ENCODE measurements around the gene PCDHGA1.
A peak's percentile ranks its signal among the peaks of the same experiment; 100 is the strongest.

Gene PCDHGA1

DNA sequence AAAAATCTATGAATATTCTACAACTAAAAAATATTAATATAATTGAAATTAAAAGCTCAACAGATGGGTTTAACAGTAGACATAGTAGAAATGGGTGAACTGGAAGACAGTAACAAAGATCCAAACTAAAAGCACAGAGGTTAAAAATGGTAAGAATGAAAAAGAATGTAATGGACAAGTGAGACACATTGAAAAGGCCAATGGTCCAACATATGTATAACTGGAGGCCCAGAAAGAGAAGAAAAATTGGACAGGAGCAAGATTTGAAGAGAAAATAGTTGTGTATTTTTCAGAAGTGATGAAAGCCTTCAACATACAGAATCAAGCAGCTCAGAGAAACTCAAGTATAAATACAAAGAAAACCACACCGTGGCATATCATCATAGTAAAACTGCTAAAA is 217.2 kb downstream of the PCDHGA1 start:
- Mint-ChIP-seq H3K36me3 (ENCODE audit: low read depth) (peaks cover 90% of the 10 kb centered on the region), H3K27me3 (no peaks in the 10 kb centered on the region), H3K4me3 (no peak overlapping the region), H3K9me3 (peaks cover 7% of the 10 kb centered on the region), H3K4me1 (ENCODE audit: low read depth) (peaks cover 11% of the 10 kb centered on the region), H3K27ac (no peak overlapping the region)

DNA sequence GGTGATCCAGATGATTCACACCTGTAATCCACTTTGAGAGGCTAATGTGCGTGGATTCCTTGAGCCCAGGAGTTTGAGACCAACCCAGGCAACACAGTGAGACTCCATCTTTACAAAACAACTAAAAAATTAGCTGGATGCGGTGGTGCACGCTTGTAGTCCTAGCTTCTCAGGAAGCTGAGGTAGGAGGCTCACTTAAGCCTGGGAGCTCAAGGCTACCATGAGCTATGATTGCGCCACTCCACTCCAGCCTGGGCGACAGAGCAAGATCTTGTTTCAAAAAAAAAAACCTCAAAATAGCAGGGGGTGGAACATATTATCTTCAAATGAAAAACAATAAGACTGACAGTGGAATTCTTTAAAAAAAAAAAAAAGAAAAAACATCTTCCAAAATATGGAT is 217.6 kb downstream of the PCDHGA1 start:
- Mint-ChIP-seq H3K9me3 (peaks cover 7% of the 10 kb centered on the region), H3K27ac (no peak overlapping the region), H3K36me3 (ENCODE audit: low read depth) (peaks cover 88% of the 10 kb centered on the region), H3K27me3 (no peaks in the 10 kb centered on the region), H3K4me3 (no peak overlapping the region), H3K4me1 (ENCODE audit: low read depth) (peaks cover 11% of the 10 kb centered on the region)

DNA sequence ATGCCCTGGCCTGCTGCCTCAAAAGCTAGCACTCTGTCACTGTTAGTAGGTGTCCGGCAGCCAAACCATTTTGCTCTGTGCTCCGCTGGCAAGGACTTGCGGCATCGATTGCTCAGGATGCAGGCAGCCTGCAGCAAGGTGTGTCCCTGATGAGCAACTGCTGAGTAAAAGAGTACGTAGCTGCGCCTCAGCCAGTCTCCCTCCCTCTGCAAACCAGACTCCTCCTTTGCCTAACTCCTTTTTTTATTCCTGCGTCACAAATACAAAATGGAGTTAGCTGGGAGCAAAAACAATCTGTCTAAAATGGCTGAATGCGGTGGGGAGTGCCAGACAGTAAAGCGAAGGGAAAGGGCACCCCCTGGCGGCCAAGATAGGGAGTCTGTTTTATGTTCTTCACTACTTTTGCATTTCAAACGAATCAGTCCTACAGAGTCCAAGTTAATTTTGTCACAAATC is 227.4 kb downstream of the PCDHGA1 start:
- Mint-ChIP-seq H3K27me3 (no peaks in the 10 kb centered on the region), H3K36me3 (ENCODE audit: low read depth) (peaks cover 79% of the 10 kb centered on the region), H3K9me3 (no peaks in the 10 kb centered on the region), H3K27ac (peak overlapping the region; percentile 38), H3K4me1 (ENCODE audit: low read depth) (peaks cover 23% of the 10 kb centered on the region), H3K4me3 (no peak overlapping the region)

DNA sequence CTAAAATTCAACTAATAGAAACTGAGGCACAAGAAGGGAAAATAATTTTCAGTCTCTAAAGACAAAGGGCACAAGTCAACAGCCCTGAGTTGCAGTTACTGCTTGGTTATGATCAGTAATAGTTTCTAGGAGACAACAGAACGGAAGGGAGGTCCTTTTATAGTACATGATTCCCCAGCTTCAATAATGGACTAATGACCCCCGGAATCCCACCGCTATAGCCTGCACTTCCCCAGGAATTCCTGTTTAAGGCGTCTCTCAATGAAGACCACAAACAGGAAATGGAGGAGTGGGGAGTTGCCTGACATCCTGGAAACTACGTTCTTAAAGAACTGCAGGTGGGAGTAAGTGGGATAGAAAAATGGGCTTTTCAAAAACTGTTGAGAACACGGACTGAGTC is 227.8 kb downstream of the PCDHGA1 start:
- peak overlapping the region; percentile 38 for H3K27ac Mint-ChIP-seq
- peaks cover 83% of the 10 kb centered on the region for H3K36me3 Mint-ChIP-seq (ENCODE audit: low read depth)

DNA sequence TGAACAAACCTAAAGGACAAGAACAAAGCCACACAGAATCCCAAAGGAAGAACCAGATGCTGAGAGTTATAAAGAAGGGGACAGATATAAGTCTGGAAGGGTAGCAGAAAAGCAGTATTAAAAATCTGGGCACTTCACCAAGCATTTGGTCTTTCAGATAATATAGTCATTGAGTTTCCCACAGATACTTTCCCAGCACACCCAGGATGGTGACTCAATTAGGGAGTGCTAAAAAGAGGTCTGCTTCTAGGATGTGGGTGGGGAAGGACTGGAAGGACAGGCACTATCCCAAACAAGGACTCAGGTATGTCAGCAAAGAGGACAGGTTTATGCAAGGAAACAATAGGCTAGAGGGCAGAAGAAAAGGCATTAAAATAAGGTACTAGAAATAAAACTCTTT is 229.1 kb downstream of the PCDHGA1 start:
- Mint-ChIP-seq H3K4me3 (no peak overlapping the region), H3K36me3 (ENCODE audit: low read depth) (peaks cover 89% of the 10 kb centered on the region), H3K9me3 (no peaks in the 10 kb centered on the region), H3K27ac (no peak overlapping the region), H3K4me1 (ENCODE audit: low read depth) (peaks cover 32% of the 10 kb centered on the region), H3K27me3 (no peaks in the 10 kb centered on the region)

More for the DNA sequence above, 227.8 kb downstream of the PCDHGA1 start:
- H3K9me3 Mint-ChIP-seq = no peaks in the 10 kb centered on the region
- no peak overlapping the region for H3K4me3 Mint-ChIP-seq
- H3K27me3 Mint-ChIP-seq = no peaks in the 10 kb centered on the region
- peaks cover 23% of the 10 kb centered on the region for H3K4me1 Mint-ChIP-seq (ENCODE audit: low read depth)

DNA sequence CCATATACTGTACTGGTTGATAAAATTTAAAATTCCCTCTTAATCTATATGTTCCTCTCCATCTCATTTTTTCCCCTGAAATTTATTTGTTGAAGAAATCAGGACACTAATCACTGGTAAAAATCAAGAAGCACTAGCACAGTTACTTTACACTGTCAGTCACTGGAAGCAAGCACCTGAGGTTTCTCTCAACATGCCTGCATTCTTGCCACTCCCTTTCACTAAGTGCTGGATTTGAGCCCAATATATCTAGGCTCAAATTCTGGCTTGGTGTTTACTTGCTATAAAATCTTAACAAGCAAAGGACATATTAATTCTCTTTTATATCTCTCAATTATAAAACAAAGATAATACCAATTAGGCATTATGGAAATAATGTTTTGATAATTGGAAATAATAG is 229.8 kb downstream of the PCDHGA1 start:
- H3K4me1 Mint-ChIP-seq (ENCODE audit: low read depth) = peaks cover 35% of the 10 kb centered on the region
- H3K36me3 Mint-ChIP-seq (ENCODE audit: low read depth) = peaks cover 86% of the 10 kb centered on the region
- no peaks in the 10 kb centered on the region for H3K9me3 Mint-ChIP-seq
- no peak overlapping the region for H3K27ac Mint-ChIP-seq
- no peak overlapping the region for H3K4me3 Mint-ChIP-seq
- H3K27me3 Mint-ChIP-seq = no peaks in the 10 kb centered on the region

DNA sequence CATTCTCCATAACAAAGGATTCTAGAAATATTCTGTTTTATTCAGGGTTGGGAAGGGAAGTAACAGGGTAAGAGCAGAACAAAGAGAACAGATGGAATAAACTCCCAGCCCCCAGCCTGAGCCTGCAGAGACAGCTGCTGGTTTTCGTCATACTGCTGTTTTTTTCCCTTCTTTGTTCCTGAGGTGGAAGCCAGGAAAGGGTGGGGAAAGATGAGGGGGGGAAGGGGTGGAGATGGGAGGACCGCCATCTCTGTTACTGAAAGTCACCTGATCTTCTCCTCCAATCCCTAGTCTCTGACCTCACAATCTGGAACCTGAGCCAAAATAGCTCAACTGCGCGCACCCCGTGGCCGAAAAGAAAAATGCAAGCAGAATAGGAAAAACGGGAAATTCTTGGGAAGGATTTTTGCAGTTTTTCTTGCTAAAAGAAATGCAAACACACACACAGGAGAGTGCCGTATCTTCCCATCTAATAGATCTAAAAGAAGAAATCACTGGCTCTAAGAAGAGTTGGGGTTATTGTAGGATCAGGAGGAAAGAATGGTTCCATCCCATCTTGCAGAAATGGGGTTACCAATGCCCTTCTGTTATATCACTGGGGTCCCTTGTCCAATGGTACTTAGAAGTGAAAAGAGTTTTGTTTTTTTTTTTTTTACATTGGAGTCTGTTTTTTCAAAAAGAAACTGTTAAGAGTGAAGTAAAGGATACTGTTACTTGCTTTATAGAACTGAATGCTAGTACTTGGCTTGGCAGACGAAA is 230.6 kb downstream of the PCDHGA1 start:
- Mint-ChIP-seq H3K27me3 (no peaks in the 10 kb centered on the region), H3K27ac (no peak overlapping the region), H3K9me3 (no peaks in the 10 kb centered on the region), H3K4me1 (ENCODE audit: low read depth) (peaks cover 35% of the 10 kb centered on the region), H3K36me3 (ENCODE audit: low read depth) (peaks cover 89% of the 10 kb centered on the region), H3K4me3 (no peak overlapping the region)
